HepG2 (cell line): ENCODE data around the gene GPR137. TPM values are rescaled to one million over a fixed set of nuclear protein-coding genes. Genes with fewer than 3 reads are reported as not detected.

ENCODE experiments used
- ESRRA ChIP-seq: sonication (generic); formaldehyde crosslinking; IDR thresholded peaks from 2 replicates; pipeline ENCODE4 v1.5.1; 2020; ENCODE audit warnings: mild to moderate bottlenecking, low read depth, missing genetic modification reagents
- ISL2 ChIP-seq: sonication (generic); formaldehyde crosslinking; IDR thresholded peaks from 2 replicates; pipeline ENCODE4 v1.5.0; 2020; ENCODE audit warnings: missing genetic modification reagents
- REPIN1 ChIP-seq: sonication (generic); formaldehyde crosslinking; IDR thresholded peaks from 2 replicates; pipeline ENCODE4 v1.8.0; 2022; ENCODE audit warnings: missing genetic modification reagents, low read depth, mild to moderate bottlenecking, borderline replicate concordance
- RFX5 ChIP-seq: IDR thresholded peaks from 2 replicates; pipeline ENCODE4 v1.6.1; 2011; ENCODE audit warnings: low read depth, low read length, improper control_type of control experiment
- SOX6 ChIP-seq, 2 experiments: fragments of 450-650 bp in 1 of 2; sonication (generic) in 1 of 2; formaldehyde crosslinking in 1 of 2; IDR thresholded peaks; 2 replicates each; pipeline versions ENCODE4 v1.4.0 to v1.6.1; 2017 to 2020; ENCODE audit warnings: antibody characterized with exemption in 1 of 2, mild to moderate bottlenecking in 1 of 2, missing genetic modification reagents in 1 of 2
- TBX3 ChIP-seq: fragments of 450-650 bp; IDR thresholded peaks from 2 replicates; pipeline ENCODE4 v1.6.1; 2017; ENCODE audit warnings: antibody characterized with exemption, mild to moderate bottlenecking, inconsistent platforms, borderline replicate concordance
- ZNF556 ChIP-seq: sonication (generic); formaldehyde crosslinking; IDR thresholded peaks from 2 replicates; pipeline ENCODE4 v1.4.0; 2020; ENCODE audit warnings: mild to moderate bottlenecking, missing genetic modification reagents, borderline replicate concordance
- polyA plus RNA-seq, 8 experiments: library from polyadenylated mRNA; depleted of rRNA in 3 of 8; stranded (reverse) in 7 of 8; unstranded in 1 of 8; fragments of >200 nt; fragmentation: Illumina TruSeq in 4 of 8; extraction: Trizol in 4 of 8; gene quantifications; 2 replicates each; pipeline versions ENCODE4 v1.2.1 to v1.2.3, GENCODE V29; 2011 to 2016; ENCODE audit warnings: low read depth in 4 of 8, missing spikeins in 1 of 8, mixed read lengths in 1 of 8; ENCODE audit not compliant: insufficient read depth in 1 of 8
- total RNA-seq, 5 experiments: library from RNA; depleted of rRNA; stranded (reverse); fragments of >200 nt; fragmentation: Illumina TruSeq; extraction: Trizol; gene quantifications; 2 replicates each; pipeline ENCODE4 v1.2.3, GENCODE V29; 2016; ENCODE audit warnings: low read depth in 1 of 5
- TF ChIP-seq, protein P1 (sequence below): sonication (generic); formaldehyde crosslinking; IDR thresholded peaks from 2 replicates; pipeline ENCODE4 v1.4.0; 2020; ENCODE audit warnings: missing genetic modification reagents, borderline replicate concordance
- TF ChIP-seq, protein P2 (sequence below), 2 experiments: IDR thresholded peaks; 2 replicates each; pipeline ENCODE4 v1.6.1; 2011 to 2012; ENCODE audit warnings: low read length in 2 of 2, borderline replicate concordance in 1 of 2, low read depth in 1 of 2, mild to moderate bottlenecking in 1 of 2, moderate library complexity in 1 of 2
- TF ChIP-seq, protein P3 (sequence below): sonication (generic); formaldehyde crosslinking; IDR thresholded peaks from 2 replicates; pipeline ENCODE4 v1.4.0; 2020; ENCODE audit warnings: missing genetic modification reagents, borderline replicate concordance
- TF ChIP-seq, protein P4 (sequence below): sonication (generic); formaldehyde crosslinking; IDR thresholded peaks from 2 replicates; pipeline ENCODE4 v1.5.1; 2020; ENCODE audit warnings: missing genetic modification reagents, mild to moderate bottlenecking, borderline replicate concordance

The GPR137 gene
- total and polyA plus RNA-seq, 2 of the 13 experiments (the other 11 are each of a cell fraction or from before 2014, with no cell fraction given), result 8.5 to 13.2 TPM

DNA sequence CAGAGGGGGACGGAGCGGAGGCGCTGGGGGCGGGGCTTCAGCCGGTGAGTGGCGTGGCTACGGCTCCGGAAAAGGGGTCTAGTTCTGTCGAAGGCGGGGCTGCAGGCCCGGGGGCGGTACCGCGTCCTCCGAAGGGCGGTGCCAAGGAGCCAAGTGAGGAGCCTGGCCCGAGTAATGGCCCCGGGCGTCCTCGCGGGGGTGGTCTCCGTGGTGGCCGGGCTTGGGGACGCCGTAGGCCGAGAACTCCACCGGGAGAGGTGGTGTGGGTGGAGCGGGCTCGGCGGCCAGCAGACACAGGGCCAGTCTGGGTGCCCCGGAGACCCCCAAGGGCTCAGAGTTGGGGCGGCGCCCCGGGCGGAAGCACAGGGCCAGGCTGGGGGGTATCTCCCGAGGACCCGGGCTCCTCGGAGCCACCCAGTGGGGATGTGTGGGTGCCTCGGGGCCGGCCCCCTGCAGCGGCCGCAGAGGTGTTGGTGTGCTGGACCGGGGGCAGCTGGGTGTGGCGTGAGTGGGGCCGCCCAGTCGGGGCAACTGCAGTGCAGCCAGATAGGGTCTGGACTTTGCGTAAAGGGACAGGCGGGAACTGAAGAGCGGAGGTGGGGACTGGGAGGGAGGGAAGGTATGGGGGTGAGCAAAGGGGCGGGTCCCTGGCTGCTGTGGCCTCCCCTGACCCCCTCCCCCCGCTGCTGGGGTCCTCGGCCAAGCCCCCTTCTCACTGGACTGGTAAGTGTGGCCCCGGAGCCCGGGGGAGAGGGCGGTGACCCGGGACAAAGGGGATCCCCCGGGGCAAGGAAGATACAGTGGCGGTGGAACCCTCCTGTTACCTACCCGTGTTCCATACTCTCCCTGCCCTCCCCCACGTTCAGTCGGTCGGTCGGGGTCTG lies 43.9 kb upstream of the GPR137 start (continued):
- no peak; the same call in 1 of the 2 replicates for TF ChIP-seq ZNF556 (CRISPR knock-in tag)
- no peak for TF ChIP-seq SOX6 (IDR thresholded peaks at IDR 0.05)
- TF ChIP-seq SOX6 (CRISPR knock-in tag; IDR thresholded peaks at IDR 0.05), result no peak; the same call in 1 of the 2 replicates
- TF ChIP-seq, protein P1, sequence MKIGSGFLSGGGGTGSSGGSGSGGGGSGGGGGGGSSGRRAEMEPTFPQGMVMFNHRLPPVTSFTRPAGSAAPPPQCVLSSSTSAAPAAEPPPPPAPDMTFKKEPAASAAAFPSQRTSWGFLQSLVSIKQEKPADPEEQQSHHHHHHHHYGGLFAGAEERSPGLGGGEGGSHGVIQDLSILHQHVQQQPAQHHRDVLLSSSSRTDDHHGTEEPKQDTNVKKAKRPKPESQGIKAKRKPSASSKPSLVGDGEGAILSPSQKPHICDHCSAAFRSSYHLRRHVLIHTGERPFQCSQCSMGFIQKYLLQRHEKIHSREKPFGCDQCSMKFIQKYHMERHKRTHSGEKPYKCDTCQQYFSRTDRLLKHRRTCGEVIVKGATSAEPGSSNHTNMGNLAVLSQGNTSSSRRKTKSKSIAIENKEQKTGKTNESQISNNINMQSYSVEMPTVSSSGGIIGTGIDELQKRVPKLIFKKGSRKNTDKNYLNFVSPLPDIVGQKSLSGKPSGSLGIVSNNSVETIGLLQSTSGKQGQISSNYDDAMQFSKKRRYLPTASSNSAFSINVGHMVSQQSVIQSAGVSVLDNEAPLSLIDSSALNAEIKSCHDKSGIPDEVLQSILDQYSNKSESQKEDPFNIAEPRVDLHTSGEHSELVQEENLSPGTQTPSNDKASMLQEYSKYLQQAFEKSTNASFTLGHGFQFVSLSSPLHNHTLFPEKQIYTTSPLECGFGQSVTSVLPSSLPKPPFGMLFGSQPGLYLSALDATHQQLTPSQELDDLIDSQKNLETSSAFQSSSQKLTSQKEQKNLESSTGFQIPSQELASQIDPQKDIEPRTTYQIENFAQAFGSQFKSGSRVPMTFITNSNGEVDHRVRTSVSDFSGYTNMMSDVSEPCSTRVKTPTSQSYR (CRISPR knock-in tag), result peak; percentile 18; the same call in 1 of the 2 replicates
- no peak for TF ChIP-seq RFX5
- TF ChIP-seq, protein P2, sequence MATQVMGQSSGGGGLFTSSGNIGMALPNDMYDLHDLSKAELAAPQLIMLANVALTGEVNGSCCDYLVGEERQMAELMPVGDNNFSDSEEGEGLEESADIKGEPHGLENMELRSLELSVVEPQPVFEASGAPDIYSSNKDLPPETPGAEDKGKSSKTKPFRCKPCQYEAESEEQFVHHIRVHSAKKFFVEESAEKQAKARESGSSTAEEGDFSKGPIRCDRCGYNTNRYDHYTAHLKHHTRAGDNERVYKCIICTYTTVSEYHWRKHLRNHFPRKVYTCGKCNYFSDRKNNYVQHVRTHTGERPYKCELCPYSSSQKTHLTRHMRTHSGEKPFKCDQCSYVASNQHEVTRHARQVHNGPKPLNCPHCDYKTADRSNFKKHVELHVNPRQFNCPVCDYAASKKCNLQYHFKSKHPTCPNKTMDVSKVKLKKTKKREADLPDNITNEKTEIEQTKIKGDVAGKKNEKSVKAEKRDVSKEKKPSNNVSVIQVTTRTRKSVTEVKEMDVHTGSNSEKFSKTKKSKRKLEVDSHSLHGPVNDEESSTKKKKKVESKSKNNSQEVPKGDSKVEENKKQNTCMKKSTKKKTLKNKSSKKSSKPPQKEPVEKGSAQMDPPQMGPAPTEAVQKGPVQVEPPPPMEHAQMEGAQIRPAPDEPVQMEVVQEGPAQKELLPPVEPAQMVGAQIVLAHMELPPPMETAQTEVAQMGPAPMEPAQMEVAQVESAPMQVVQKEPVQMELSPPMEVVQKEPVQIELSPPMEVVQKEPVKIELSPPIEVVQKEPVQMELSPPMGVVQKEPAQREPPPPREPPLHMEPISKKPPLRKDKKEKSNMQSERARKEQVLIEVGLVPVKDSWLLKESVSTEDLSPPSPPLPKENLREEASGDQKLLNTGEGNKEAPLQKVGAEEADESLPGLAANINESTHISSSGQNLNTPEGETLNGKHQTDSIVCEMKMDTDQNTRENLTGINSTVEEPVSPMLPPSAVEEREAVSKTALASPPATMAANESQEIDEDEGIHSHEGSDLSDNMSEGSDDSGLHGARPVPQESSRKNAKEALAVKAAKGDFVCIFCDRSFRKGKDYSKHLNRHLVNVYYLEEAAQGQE (IDR thresholded peaks at IDR 0.05; ENCODE audit: borderline replicate concordance in 1 of 2, low read depth in 1 of 2, low read length in 2 of 2), result no peak
- TF ChIP-seq TBX3, result peak; percentile 63; the same call in 1 of the 2 replicates
- TF ChIP-seq, protein P3, sequence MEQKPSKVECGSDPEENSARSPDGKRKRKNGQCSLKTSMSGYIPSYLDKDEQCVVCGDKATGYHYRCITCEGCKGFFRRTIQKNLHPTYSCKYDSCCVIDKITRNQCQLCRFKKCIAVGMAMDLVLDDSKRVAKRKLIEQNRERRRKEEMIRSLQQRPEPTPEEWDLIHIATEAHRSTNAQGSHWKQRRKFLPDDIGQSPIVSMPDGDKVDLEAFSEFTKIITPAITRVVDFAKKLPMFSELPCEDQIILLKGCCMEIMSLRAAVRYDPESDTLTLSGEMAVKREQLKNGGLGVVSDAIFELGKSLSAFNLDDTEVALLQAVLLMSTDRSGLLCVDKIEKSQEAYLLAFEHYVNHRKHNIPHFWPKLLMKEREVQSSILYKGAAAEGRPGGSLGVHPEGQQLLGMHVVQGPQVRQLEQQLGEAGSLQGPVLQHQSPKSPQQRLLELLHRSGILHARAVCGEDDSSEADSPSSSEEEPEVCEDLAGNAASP, result 0 out of 2 replicates have a peak, but pooled peaks have one; percentile 7
- TF ChIP-seq ESRRA (CRISPR knock-in tag), result no peak; the same call in 1 of the 2 replicates
- no peak for TF ChIP-seq ISL2 (CRISPR knock-in tag)
- TF ChIP-seq, protein P4, sequence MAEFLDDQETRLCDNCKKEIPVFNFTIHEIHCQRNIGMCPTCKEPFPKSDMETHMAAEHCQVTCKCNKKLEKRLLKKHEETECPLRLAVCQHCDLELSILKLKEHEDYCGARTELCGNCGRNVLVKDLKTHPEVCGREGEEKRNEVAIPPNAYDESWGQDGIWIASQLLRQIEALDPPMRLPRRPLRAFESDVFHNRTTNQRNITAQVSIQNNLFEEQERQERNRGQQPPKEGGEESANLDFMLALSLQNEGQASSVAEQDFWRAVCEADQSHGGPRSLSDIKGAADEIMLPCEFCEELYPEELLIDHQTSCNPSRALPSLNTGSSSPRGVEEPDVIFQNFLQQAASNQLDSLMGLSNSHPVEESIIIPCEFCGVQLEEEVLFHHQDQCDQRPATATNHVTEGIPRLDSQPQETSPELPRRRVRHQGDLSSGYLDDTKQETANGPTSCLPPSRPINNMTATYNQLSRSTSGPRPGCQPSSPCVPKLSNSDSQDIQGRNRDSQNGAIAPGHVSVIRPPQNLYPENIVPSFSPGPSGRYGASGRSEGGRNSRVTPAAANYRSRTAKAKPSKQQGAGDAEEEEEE (CRISPR knock-in tag), result no peak
- TF ChIP-seq REPIN1 (CRISPR knock-in tag), result no peak
